Measurements from ENCODE around the gene KIF16B.

The KIF16B gene

DNA sequence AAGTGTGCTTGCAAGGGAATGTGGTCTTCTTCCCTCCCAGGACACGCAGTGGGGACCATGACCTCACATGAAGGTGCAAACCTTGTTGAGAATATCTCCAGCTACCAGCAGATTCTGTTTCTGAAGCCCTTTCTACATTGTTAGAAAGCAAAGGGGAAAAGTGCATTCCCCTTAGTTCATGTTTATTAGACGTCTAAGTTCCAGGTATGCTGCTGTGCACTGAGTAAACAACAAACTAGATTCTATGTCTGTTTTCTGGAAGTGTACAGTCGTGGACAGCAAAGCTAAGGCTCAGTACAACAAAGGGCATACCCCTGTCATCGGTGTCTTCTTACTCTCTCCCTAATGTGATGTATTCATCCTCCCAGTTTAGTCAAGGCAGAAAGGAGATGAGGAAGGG lies 178.5 kb downstream of the KIF16B start:
- no peaks in the 10 kb centered on the region for H3K9me3 ChIP-seq (ENCODE audit: control insufficient read depth, insufficient read depth, low read length)
- H3K27ac ChIP-seq (ENCODE audit: low read depth, low read length): no peak overlapping the region
- no peaks in the 10 kb centered on the region for H3K27me3 ChIP-seq (ENCODE audit: control insufficient read depth, insufficient read depth, low read length)
- H3K9ac ChIP-seq (ENCODE audit: low read depth, low read length): no peak overlapping the region
- H3K36me3 ChIP-seq (ENCODE audit: control insufficient read depth, insufficient read depth, low read length): no peaks in the 10 kb centered on the region
- peaks cover 7% of the 10 kb centered on the region; the same call in 1 of the 2 replicates for H3K4me1 ChIP-seq (ENCODE audit: control insufficient read depth, insufficient read depth, low read length)
- no peak overlapping the region for H3K4me3 ChIP-seq (ENCODE audit: low read depth, low read length)

DNA sequence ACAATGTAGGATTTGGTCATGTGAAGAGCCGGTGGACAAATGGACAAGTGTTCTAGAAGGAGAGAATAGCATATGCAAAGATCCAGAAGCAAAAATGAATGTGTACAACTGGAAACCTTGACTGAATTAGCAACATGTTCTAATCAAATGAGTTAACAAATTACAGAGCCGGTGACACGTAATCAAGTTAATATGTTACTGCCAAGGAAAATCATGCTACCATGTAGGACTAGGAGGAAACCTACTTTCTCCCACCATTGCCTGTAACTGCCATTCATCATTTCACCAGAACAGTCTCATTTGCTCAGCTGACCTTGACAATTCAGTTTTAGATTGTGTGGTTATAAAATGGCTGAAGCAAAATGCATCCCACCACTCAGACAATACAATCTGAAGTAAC lies 179.4 kb downstream of the KIF16B start:
- Histone ChIP-seq H3K9ac (ENCODE audit: low read depth, low read length) (no peak overlapping the region), H3K4me3 (ENCODE audit: low read depth, low read length) (no peak overlapping the region), H3K27me3 (ENCODE audit: control insufficient read depth, insufficient read depth, low read length) (no peaks in the 10 kb centered on the region), H3K9me3 (ENCODE audit: control insufficient read depth, insufficient read depth, low read length) (no peaks in the 10 kb centered on the region), H3K36me3 (ENCODE audit: control insufficient read depth, insufficient read depth, low read length) (no peaks in the 10 kb centered on the region), H3K4me1 (ENCODE audit: control insufficient read depth, insufficient read depth, low read length) (peaks cover 7% of the 10 kb centered on the region; the same call in 1 of the 2 replicates), H3K27ac (ENCODE audit: low read depth, low read length) (no peak overlapping the region)

DNA sequence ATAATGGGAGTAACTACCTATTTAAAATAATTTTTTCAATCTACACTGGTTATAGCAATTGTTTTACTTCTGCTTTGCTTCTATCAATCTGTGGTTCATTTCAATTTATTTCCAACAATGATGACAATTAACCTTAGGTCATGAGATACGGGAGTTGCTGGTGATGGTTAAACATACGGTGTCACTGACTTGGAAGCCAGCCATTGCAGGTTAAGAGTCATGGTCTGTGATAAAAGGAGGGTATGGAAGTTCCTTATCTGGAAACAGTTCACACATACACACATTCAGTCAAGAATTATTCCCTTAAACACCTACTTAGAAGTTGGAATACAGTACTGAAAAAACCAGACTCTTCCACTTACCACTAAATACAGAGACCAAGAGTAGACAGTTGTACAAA lies 180.0 kb downstream of the KIF16B start:
- Histone ChIP-seq H3K9me3 (ENCODE audit: control insufficient read depth, insufficient read depth, low read length) (no peaks in the 10 kb centered on the region), H3K27me3 (ENCODE audit: control insufficient read depth, insufficient read depth, low read length) (no peaks in the 10 kb centered on the region), H3K9ac (ENCODE audit: low read depth, low read length) (no peak overlapping the region), H3K36me3 (ENCODE audit: control insufficient read depth, insufficient read depth, low read length) (no peaks in the 10 kb centered on the region), H3K27ac (ENCODE audit: low read depth, low read length) (no peak overlapping the region), H3K4me1 (ENCODE audit: control insufficient read depth, insufficient read depth, low read length) (peaks cover 7% of the 10 kb centered on the region; the same call in 1 of the 2 replicates), H3K4me3 (ENCODE audit: low read depth, low read length) (no peak overlapping the region)

GRCh38 chr20:16392346-16392745 lies 180.9 kb downstream of the KIF16B start:
- no peaks in the 10 kb centered on the region for H3K27me3 ChIP-seq (ENCODE audit: control insufficient read depth, insufficient read depth, low read length)
- no peaks in the 10 kb centered on the region for H3K9me3 ChIP-seq (ENCODE audit: control insufficient read depth, insufficient read depth, low read length)
- H3K27ac ChIP-seq (ENCODE audit: low read depth, low read length): no peak overlapping the region
- no peak overlapping the region for H3K9ac ChIP-seq (ENCODE audit: low read depth, low read length)
- H3K4me3 ChIP-seq (ENCODE audit: low read depth, low read length): no peak overlapping the region
- peaks cover 7% of the 10 kb centered on the region; the same call in 1 of the 2 replicates for H3K4me1 ChIP-seq (ENCODE audit: control insufficient read depth, insufficient read depth, low read length)
- H3K36me3 ChIP-seq (ENCODE audit: control insufficient read depth, insufficient read depth, low read length): no peaks in the 10 kb centered on the region

DNA sequence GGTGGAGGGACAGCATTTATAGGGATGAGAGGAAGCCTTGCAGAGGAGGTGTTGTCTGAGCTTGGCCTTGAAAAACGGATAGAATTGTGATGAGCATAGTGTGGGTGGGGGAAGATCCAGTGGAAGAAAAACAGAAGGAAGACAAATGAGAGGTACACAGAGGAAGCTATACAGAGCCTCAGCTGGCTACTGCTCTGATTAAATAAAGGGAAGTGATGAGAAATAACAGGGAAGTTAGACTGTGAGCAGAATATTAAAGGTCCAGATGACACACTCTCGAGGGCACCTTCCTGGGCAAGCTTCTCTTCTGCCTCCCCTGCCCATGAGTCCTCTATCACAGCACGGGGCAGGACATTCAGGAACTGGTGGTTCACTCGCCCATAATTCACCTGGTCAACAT lies 182.3 kb downstream of the KIF16B start:
- Histone ChIP-seq H3K27ac (ENCODE audit: low read depth, low read length) (no peak overlapping the region), H3K36me3 (ENCODE audit: control insufficient read depth, insufficient read depth, low read length) (no peaks in the 10 kb centered on the region), H3K9me3 (ENCODE audit: control insufficient read depth, insufficient read depth, low read length) (no peaks in the 10 kb centered on the region), H3K27me3 (ENCODE audit: control insufficient read depth, insufficient read depth, low read length) (no peaks in the 10 kb centered on the region), H3K4me3 (ENCODE audit: low read depth, low read length) (no peak overlapping the region), H3K4me1 (ENCODE audit: control insufficient read depth, insufficient read depth, low read length) (peaks cover 5% of the 10 kb centered on the region; the same call in 1 of the 2 replicates), H3K9ac (ENCODE audit: low read depth, low read length) (no peak overlapping the region)

DNA sequence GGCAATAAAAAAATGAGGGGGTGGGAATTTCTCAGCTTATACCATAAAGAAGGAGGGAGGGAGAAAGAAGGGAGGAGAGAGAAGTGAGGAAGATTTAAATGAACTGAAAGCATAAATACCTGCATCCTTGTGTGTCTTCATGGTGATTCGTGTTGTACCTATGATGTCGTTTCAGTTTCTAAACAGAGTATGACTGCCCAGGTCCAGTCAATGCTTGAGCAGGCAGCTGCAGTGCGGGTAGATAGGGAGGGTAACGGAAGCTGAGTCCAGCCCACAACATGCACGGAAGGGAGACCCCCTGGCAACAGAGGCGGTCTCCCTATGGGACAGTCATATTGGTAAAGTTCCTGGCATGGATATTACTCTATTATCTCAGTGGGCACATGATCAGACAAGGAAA lies 184.5 kb downstream of the KIF16B start:
- Histone ChIP-seq H3K36me3 (ENCODE audit: control insufficient read depth, insufficient read depth, low read length) (no peaks in the 10 kb centered on the region), H3K9ac (ENCODE audit: low read depth, low read length) (no peak overlapping the region), H3K4me1 (ENCODE audit: control insufficient read depth, insufficient read depth, low read length) (no peaks in the 10 kb centered on the region), H3K27me3 (ENCODE audit: control insufficient read depth, insufficient read depth, low read length) (no peaks in the 10 kb centered on the region), H3K27ac (ENCODE audit: low read depth, low read length) (no peak overlapping the region), H3K4me3 (ENCODE audit: low read depth, low read length) (no peak overlapping the region), H3K9me3 (ENCODE audit: control insufficient read depth, insufficient read depth, low read length) (no peaks in the 10 kb centered on the region)

- H3K27me3 ChIP-seq (ENCODE audit: control insufficient read depth, insufficient read depth, low read length): no peaks in the 10 kb centered on the region
- H3K9ac ChIP-seq (ENCODE audit: low read depth, low read length): no peak overlapping the region
- H3K27ac ChIP-seq (ENCODE audit: low read depth, low read length): no peak overlapping the region
- H3K4me3 ChIP-seq (ENCODE audit: low read depth, low read length): no peak overlapping the region
- H3K36me3 ChIP-seq (ENCODE audit: control insufficient read depth, insufficient read depth, low read length): no peaks in the 10 kb centered on the region
- no peaks in the 10 kb centered on the region for H3K4me1 ChIP-seq (ENCODE audit: control insufficient read depth, insufficient read depth, low read length)
- H3K9me3 ChIP-seq (ENCODE audit: control insufficient read depth, insufficient read depth, low read length): no peaks in the 10 kb centered on the region
Observed at GRCh38 chr20:16387666-16388065, 185.6 kb downstream of the KIF16B start.

- Histone ChIP-seq H3K9me3 (ENCODE audit: control insufficient read depth, insufficient read depth, low read length) (no peaks in the 10 kb centered on the region), H3K27me3 (ENCODE audit: control insufficient read depth, insufficient read depth, low read length) (no peaks in the 10 kb centered on the region), H3K9ac (ENCODE audit: low read depth, low read length) (no peak overlapping the region), H3K4me1 (ENCODE audit: control insufficient read depth, insufficient read depth, low read length) (no peaks in the 10 kb centered on the region), H3K36me3 (ENCODE audit: control insufficient read depth, insufficient read depth, low read length) (no peaks in the 10 kb centered on the region), H3K27ac (ENCODE audit: low read depth, low read length) (no peak overlapping the region), H3K4me3 (ENCODE audit: low read depth, low read length) (no peak overlapping the region)
Observed at GRCh38 chr20:16385891-16386290, 187.4 kb downstream of the KIF16B start.

DNA sequence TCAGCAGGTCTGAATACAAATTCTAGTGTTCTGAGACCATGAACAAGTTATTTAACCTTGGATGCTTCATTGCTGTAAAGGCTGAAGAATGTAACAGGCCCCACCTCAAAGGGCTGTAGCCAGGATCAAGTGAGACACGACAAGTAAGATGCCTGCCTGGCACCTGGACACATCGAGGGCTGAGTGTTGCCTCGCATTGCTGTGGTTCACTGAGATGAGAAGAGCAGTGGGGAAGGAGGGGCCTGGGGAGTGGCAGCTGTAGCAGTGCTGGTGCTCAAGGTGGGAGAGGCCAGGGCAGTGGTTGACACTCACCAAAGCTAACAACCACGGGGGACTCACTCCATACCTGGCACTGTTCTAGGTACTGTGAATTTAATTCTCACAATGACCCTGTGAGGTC lies 187.8 kb downstream of the KIF16B start:
- Histone ChIP-seq H3K27ac (ENCODE audit: low read depth, low read length) (no peak overlapping the region), H3K4me3 (ENCODE audit: low read depth, low read length) (no peak overlapping the region), H3K9ac (ENCODE audit: low read depth, low read length) (no peak overlapping the region), H3K9me3 (ENCODE audit: control insufficient read depth, insufficient read depth, low read length) (no peaks in the 10 kb centered on the region), H3K4me1 (ENCODE audit: control insufficient read depth, insufficient read depth, low read length) (no peaks in the 10 kb centered on the region), H3K27me3 (ENCODE audit: control insufficient read depth, insufficient read depth, low read length) (no peaks in the 10 kb centered on the region), H3K36me3 (ENCODE audit: control insufficient read depth, insufficient read depth, low read length) (no peaks in the 10 kb centered on the region)

DNA sequence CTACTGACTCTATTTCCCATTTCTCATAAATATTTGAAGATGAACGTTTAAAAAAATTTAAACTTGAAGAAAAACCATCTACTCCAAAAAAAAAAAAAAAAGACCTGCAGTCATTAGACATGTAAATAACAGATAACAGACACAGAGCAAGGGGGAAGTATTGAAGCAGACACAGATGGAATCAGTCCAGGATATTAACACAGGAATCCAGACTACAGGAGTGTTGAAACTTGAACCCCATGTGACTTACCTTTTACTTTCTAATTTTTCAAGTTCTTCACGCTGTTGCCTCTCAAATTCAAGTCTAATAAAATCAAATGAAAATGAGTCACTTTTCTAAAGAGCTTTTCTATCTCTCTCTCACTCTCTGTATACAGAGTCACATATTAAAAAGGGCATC lies 191.8 kb downstream of the KIF16B start:
- no peaks in the 10 kb centered on the region for H3K9me3 ChIP-seq (ENCODE audit: control insufficient read depth, insufficient read depth, low read length)

DNA sequence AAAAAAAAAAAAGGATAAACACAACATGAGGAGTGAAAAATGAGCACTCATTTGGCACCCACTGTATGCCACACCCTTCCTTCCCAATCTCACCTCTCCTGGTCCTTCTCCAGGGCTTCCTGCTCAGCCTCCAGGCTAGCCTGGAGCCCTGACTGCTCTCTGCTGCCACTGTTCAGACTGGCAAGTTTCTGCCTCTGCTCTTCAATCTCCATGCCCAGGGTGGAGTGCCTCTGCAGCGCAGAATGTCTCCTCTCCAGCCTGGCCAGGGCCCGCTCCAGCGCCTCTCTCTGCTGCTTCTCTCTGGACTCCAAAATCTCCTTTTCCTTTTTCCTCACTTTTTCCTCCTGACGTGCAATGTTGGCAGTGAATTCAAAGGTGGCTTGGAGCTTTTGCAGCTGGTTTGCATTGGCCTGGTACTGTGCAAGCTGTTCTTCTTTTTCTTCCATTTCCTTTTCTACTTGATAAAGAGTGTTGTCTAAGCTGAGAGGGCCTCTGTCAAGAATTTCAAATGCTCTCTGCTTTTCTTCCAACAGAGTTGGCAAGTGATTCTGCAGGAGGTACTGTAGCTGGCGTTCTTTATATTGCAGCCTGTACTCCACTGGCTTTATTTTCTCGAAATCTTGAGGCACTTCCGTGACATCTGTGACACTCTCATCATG lies 194.4 kb downstream of the KIF16B start:
- Histone ChIP-seq H3K4me1 (ENCODE audit: control insufficient read depth, insufficient read depth, low read length) (no peaks in the 10 kb centered on the region), H3K27ac (ENCODE audit: low read depth, low read length) (no peak overlapping the region), H3K36me3 (ENCODE audit: control insufficient read depth, insufficient read depth, low read length) (no peaks in the 10 kb centered on the region; the same call in 1 of the 2 replicates), H3K9me3 (ENCODE audit: control insufficient read depth, insufficient read depth, low read length) (no peaks in the 10 kb centered on the region), H3K4me3 (ENCODE audit: low read depth, low read length) (no peak overlapping the region), H3K9ac (ENCODE audit: low read depth, low read length) (no peak overlapping the region), H3K27me3 (ENCODE audit: control insufficient read depth, insufficient read depth, low read length) (no peaks in the 10 kb centered on the region)

More for the DNA sequence above, 191.8 kb downstream of the KIF16B start:
- Histone ChIP-seq H3K27ac (ENCODE audit: low read depth, low read length) (no peak overlapping the region), H3K9ac (ENCODE audit: low read depth, low read length) (no peak overlapping the region), H3K36me3 (ENCODE audit: control insufficient read depth, insufficient read depth, low read length) (no peaks in the 10 kb centered on the region; the same call in 1 of the 2 replicates), H3K27me3 (ENCODE audit: control insufficient read depth, insufficient read depth, low read length) (no peaks in the 10 kb centered on the region), H3K4me1 (ENCODE audit: control insufficient read depth, insufficient read depth, low read length) (no peaks in the 10 kb centered on the region), H3K4me3 (ENCODE audit: low read depth, low read length) (no peak overlapping the region)
